ENCODE results near the gene LTB4R2.
A peak's percentile ranks its signal among the peaks of the same experiment; 100 is the strongest.

The LTB4R2 gene

DNA sequence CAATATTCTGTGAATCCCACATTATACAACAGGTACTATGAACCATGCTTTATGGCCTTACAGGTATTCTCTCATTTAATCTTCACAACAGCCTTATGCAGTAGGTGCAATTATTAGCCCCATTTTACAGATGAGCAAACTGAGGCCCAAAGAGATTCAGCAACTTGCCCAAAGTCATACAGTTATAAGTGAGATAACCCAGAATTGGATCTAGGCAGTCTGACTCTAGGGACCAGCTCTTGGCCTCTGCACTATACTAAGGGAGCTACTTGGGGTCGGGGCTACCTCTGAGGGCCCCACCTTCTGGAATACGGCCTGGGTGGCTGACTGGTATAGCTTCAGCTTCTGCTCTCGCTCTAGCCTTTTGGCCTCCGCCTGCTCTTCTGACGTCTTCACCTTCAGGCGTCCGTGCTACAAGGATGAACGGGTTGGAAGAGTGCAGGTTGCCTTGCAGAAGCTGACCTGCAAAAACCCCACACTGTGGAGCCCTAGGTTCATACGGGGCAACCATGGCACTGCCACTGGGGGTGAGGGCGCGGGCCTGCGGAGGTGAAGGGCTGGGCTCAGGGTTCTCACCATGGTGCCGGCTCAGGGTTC, 39.3 kb upstream of the LTB4R2 start:
- in situ Hi-C loops (cut with MboI; ENCODE audit: low pct_unique_long_range_greater_than_20kb, low sequenced_read_pairs, unreplicated experiment), result no loop called here
- DNase-seq (ENCODE audit: low spot score), result no peak

DNA sequence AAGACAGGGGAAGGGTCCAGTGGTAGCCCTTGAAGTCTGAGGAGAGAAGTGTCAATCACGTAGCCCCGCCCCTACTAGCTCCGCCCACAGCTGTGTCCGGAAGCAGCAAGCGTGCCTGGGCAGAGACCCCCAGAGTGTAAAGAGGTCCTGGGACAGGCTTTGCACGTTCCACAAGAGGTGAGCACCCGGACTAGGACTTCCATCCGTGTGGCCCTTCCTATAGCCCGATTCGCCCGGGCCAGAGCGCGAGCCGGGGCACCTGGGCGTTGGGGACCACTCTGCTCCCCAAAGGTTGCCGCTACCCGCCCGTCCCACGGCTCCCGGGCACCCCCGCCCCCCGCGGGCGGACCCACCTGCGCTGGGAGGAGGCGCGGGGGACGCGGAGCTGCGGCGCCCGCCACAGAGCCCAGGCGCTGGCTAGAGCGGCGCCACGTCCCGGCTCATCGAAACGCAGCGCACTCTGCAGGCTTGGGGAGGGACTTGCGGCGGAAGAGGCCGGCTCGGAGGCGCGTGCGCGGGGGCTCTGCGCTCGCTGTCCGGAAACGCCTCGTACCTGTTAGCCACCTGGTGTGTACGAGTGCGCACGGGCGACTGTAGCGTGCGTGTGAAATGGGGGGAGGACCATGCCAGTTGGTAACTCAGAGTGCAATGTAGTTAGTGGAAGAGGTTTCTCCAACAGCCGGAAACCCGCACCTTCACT, 38.7 kb upstream of the LTB4R2 start, which contains the start of gene RABGGTA:
TSS of gene RABGGTA (minus strand) at position 464 of the 700 bp plus-strand sequence. CDS start 482 bp downstream, outside the sequence.
- in situ Hi-C loops (cut with MboI; ENCODE audit: low pct_unique_long_range_greater_than_20kb, low sequenced_read_pairs, unreplicated experiment), result no loop called here
- peak; percentile 97 for DNase-seq (ENCODE audit: low spot score)

More for the DNA sequence above, 39.3 kb upstream of the LTB4R2 start:
- TF ChIP-seq, protein P1, sequence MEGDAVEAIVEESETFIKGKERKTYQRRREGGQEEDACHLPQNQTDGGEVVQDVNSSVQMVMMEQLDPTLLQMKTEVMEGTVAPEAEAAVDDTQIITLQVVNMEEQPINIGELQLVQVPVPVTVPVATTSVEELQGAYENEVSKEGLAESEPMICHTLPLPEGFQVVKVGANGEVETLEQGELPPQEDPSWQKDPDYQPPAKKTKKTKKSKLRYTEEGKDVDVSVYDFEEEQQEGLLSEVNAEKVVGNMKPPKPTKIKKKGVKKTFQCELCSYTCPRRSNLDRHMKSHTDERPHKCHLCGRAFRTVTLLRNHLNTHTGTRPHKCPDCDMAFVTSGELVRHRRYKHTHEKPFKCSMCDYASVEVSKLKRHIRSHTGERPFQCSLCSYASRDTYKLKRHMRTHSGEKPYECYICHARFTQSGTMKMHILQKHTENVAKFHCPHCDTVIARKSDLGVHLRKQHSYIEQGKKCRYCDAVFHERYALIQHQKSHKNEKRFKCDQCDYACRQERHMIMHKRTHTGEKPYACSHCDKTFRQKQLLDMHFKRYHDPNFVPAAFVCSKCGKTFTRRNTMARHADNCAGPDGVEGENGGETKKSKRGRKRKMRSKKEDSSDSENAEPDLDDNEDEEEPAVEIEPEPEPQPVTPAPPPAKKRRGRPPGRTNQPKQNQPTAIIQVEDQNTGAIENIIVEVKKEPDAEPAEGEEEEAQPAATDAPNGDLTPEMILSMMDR (IDR thresholded peaks at IDR 0.05; ENCODE audit: extremely low read depth, insufficient read depth, missing control alignments), result no peak

DNA sequence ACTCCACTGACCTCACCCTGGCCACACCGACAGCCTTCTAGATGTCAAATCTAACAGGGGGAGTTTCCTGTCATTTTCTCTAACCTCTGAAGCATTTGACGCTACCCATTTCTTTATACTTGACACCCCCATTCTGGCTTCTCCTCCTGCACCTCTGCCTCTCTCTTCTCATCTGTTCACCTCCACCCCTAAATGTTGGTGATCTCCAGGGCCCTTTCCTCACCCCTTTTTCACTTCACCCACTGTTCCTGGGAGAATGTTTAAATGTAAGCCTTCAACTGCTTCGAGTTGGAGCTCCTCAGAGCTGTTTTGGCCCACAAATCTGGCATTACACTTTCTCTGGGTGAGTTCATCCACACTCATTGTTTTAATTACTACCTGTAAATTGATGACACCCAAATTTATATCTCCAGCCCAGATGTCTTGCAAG, 38.1 kb upstream of the LTB4R2 start:
- DNase-seq (ENCODE audit: low spot score), result no peak
- in situ Hi-C loops (cut with MboI; ENCODE audit: low pct_unique_long_range_greater_than_20kb, low sequenced_read_pairs, unreplicated experiment), result no loop called here
- TF ChIP-seq, protein P1 (IDR thresholded peaks at IDR 0.05; ENCODE audit: extremely low read depth, insufficient read depth, missing control alignments), result no peak

More for the DNA sequence above, 38.7 kb upstream of the LTB4R2 start, which contains the start of gene RABGGTA:
- TF ChIP-seq, protein P1 (IDR thresholded peaks at IDR 0.05; ENCODE audit: extremely low read depth, insufficient read depth, missing control alignments), result peak; percentile 96

DNA sequence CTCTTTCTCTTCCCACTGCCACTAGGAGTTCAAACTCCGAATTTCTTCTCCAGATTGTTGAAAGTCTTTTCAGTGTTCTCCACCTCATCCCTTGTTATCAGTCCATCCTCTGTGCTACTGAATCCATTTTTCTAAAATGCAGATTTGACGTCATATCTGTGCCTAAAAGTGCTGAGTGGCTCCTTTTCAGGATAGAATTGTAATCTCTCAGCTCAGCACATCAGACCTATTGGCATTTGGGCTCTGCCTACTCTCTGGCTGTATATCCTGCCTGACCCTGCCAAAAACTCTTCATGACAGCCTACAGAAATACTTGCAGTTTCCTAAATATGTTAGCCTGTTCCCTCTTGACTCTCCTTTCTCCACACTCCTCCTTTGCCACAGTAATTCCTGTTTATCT, 37.5 kb upstream of the LTB4R2 start:
- DNase-seq (ENCODE audit: low spot score), result no peak
- in situ Hi-C loops (cut with MboI; ENCODE audit: low pct_unique_long_range_greater_than_20kb, low sequenced_read_pairs, unreplicated experiment), result no loop called here
- TF ChIP-seq, protein P1 (IDR thresholded peaks at IDR 0.05; ENCODE audit: extremely low read depth, insufficient read depth, missing control alignments), result no peak

DNA sequence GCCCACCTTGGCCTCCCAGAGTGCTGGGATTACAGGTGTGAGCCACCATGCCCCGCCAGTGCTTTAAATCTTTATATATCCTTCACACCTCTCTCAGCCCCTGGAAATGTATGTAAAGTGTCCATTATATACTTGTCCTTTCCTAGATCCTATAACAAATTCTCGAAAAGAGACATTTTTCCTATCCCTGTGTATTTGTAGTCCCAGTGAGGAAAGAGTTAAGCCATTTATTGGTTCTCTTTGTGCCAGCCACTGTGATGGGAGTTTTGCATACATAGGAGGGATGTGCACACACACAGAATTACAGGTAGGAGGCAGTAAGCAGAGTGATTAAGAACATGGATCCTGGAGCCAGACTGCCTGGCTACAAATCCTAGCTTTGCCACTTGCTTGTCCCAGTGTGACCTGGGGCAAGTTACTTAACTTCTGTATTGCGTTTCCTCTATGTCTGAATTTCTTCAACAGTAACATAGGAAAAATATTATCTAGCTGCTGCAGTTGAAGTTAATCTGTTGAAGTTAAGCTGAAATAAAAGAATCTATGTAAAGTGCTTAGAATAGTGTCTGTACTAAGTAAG, 36.4 kb upstream of the LTB4R2 start:
- TF ChIP-seq, protein P1 (IDR thresholded peaks at IDR 0.05; ENCODE audit: extremely low read depth, insufficient read depth, missing control alignments), result no peak
- in situ Hi-C loops (cut with MboI; ENCODE audit: low pct_unique_long_range_greater_than_20kb, low sequenced_read_pairs, unreplicated experiment), result no loop called here
- DNase-seq (ENCODE audit: low spot score), result no peak

DNA sequence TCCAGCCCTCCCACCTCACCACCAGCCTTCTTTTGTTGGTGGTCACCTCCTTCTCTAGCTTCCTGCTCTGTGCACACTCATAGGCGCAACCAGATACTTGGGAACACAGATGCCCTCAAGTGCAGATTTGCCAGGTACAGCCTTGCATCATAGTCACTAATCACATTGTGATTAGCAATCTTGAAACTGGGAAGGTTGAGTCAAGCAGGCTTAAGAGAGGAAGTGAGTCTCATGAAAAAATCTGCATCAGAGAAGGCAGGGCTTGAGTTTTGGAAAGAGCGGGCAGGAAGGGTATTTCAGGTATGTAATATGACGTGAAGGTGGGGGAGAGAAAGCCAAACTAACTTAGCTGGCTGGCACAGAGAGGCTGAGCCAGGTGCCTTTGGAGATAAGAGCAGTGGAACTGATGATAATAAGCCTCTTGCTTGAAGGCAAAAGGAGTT, 35.8 kb upstream of the LTB4R2 start:
- TF ChIP-seq, protein P1 (IDR thresholded peaks at IDR 0.05; ENCODE audit: extremely low read depth, insufficient read depth, missing control alignments), result no peak
- DNase-seq (ENCODE audit: low spot score), result peak; percentile 77
- in situ Hi-C loops (cut with MboI; ENCODE audit: low pct_unique_long_range_greater_than_20kb, low sequenced_read_pairs, unreplicated experiment), result no loop called here

Measured in GM13977 (cell line).